HK-2 (cell line): ENCODE results near the gene NDE1.
"Not testable (repeated sequence)": the region's sequence is repeated elsewhere in the genome, so short reads cannot be mapped to it uniquely, and the experiment has no call there.

Experiments
- DNase-seq: peaks from one replicate; pipeline ENCODE4 v3.0.0-alpha.2; 2018; ENCODE audit not compliant: unreplicated experiment

Gene NDE1

DNA sequence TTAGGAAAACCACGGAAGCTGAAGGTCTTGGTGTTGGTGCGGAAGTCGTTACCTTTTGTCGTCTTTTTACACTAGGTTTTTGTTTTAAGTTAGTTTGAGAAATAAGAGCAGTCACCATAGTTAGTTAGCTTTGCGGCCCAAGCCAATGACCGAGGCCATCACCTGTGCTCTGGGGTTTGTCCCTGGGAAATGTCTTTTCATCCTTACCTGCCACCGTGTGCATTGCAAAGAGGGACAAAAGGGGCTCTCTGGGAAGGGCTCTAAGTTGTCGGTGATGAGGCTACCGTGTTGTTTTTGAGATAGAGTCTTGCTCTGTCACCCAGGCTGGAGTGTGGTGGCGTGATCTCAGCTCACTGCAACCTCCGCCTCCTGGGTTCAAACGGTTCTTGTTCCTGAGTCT, 49.8 kb downstream of the NDE1 start:
- DNase-seq = no peak

DNA sequence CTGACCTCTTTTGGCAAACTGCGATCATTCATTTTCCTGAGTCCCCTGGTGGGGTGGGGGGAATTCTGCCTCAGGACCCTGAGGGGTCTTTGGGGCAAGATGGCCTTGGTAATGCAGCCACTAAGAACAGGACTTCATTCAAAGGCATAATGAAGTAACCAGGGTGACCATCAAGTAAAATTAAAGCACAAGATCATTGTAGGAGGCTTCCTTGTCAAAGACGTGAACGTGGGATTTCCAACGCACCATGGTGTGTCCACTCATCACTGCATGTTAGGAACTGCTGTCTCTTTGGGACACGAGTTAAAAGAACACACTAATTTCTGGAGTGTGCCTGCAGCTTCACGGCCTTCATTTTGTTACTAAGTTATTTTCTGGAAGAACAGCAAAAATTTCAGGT, 51.3 kb downstream of the NDE1 start:
- no peak for DNase-seq

DNA sequence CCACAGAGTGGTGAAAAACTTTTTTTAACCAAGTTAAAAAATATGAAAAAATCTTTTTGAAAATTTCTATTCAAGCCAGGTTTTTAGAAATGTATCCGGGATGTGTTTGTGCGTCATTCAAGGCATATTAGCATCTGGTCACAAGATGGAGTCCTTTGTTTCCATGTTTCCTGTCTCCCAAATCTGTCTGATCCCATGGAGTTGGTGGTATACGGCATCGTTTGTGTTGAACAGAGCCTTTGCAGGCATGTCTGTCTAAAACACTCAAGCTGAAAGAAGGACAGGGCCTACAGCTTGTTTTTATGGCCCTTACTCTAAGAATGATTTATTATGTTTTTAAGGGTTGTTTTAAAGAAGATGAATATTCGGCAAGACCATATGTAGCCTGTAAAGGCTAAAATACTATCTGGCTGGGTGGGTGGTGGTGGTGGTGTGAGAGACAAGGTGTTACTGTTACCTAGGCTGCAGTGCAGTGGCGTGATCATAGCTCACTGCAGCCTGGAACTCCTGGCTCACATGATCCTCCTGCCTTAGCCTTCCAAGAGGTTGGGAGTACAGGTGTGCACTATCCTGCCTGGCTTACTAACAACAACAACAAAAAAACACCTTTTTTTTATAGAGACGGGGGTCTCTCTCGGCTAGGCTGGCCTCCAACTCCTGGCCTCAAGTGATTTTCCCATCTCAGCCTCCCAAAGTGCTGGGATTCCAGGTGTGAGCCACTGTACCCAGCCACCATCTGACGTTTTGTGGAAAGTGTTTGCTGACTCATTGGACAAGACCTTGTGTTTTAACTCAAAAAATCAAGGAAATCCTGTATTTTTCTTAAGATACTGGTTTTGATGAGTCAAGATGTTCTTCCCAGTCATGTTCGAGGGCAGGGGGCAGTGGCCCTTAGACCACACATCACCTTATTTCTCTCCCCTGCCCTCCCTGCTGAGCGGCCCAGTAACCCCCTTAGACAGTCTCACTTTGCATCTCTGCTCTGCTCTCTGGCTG, 52.2 kb downstream of the NDE1 start:
- peak; percentile 6 for DNase-seq

- DNase-seq = no peak
These were observed 53.1 kb downstream of the NDE1 start for GRCh38 chr16:15703029-15703736.

- DNase-seq = peak; percentile 38
These were observed 54.5 kb downstream of the NDE1 start for GRCh38 chr16:15704545-15704987.

GRCh38 chr16:15705064-15705565, 55.1 kb downstream of the NDE1 start:
- no peak for DNase-seq

- no peak for DNase-seq
These were observed 57.3 kb downstream of the NDE1 start for GRCh38 chr16:15707332-15707731.

DNA sequence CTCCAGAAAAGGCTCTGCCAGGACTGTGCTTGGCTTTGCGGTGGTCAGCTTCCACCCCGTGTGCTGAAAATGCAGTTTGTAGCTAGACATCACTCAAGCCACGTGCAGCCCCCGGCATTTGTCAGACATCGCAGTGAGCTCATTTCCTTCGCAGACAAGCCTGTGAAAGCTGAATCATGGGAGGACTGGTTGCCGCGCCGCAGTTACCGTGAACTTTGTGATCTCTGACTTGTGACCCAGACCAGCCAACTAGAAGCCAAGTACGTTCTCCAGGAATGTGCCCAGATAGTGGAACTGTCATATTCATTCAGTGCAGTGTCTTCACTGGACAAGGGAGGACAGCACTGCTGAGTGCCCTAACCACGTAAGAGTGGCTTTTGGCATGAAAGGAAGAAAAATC, 58.1 kb downstream of the NDE1 start:
- DNase-seq = no peak

DNA sequence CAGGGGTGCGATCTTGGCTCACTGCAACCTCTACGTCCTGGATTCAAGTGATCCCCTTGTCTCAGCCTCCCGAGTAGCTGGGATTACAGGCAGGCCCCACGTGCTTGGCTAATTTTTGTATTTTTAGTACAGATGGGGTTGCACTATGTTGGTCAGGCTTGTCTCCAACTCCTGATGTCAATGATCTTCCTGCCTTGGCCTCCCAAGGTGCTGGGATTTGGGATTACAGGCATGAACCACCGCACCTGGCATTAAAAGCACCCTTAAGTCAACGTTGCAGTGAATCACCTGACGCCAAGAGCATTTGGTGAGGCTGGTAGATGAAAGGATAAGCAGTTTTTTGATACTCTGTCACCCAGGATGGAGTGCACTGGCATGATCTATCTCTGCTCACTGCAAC, 59.0 kb downstream of the NDE1 start:
- no peak for DNase-seq

DNA sequence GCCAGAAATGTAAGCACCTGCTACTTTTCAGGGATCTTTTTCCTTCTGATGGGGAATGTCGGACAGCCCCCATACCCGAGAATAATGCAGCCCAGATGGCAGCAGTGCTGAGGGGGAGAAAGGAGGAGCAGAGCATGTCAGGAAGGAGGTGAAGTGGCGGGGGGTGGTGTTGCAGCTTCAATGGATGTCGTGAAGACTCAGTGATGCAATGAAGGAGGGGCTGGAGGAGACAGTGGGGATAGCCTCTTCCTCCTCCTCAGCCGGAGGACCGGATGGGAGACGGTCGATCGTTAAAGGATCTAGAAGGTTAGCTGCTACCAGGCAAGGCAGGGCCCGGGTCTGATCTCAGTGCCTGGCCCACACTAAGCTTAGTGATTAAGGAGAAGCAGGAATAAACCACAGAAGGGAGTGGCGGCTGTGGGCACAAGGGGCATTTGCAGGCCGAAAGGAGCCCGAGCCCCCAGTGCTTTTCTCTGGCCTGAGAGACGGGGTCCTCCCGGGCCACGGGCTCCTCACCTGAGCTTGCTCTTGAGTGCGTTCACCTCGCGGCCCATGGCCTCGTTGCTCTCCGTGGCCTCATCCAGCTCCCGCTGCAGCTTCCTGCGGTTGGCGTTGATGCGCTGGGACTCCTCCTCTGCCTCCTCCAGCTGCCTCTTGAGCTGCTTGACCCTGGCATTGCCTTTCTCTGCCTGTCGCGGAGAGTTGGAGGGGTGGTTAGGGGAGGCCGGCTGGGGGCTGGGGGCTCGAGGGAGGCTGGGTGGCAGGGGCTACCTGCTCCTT, 64.5 kb downstream of the NDE1 start:
- no peak for DNase-seq

GRCh38 chr16:15715221-15715620, 65.2 kb downstream of the NDE1 start:
- no peak for DNase-seq

GRCh38 chr16:15716694-15717447, 66.8 kb downstream of the NDE1 start:
- DNase-seq = no peak

DNA sequence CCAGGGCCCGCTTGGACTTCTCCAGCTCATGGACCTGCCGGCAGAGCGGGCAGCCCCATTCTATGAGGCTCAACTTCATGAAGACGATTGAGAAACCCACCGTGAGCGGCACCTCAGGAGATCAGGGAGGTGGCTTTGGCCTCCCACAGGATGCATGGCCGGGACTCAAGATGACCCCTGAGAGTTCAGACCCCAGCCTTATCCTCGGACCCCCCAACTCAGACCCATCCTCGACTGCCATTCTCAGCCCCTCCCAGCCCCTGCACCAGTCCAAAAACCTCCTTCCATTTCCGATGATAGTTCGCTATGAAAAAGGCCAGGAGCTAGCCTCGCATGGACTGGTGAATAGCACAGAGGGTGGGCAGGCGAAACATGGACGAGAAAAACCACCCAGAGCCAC, 71.0 kb downstream of the NDE1 start:
- no peak for DNase-seq

DNA sequence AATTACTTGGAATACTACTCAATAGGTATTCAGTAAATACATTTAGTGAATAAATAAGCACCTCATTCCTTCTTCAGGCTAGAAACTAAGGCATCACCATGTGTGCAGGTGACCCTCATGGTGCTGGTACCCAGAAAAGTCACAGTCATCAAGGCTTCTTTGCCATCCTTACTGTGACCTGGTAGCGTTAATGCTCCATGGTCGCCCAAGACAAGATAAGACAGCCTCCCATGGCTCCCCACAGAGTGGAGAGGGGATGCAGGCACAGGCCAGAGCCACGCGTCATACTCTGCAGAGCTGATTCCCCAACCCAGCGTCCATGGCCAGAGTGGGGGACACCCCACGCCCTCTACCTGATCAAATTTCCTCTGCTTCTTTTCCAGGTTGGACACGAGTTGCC, 73.8 kb downstream of the NDE1 start:
- DNase-seq = no peak

DNA sequence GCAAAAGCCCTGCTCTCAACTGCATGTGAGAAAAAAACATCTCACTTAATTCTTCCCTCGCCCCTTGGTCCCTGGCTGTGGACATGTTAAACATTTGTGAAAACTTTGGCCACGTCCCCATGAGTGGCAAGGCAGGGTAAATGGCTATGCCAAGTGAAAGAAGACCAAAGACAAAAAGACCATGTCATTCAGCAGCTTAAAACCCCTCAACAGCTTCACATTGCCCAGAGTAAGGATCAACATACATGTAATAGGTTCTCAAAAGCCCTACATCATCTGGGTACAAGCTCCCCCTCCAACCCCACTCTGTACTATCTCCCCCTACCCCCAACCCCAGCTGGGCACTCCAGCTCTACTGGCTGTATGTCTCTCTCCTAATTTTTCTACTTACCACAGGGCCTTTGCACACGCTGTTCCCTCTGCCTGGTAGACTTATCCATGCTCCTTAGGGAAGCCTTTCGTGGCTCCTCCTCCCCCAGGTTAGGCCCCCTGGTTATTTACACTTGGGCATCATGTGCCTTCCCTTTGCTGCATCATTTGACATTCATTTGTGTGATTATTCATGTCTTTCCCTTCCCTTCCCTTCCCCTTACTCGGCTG, 75.7 kb downstream of the NDE1 start:
- DNase-seq = no peak

DNA sequence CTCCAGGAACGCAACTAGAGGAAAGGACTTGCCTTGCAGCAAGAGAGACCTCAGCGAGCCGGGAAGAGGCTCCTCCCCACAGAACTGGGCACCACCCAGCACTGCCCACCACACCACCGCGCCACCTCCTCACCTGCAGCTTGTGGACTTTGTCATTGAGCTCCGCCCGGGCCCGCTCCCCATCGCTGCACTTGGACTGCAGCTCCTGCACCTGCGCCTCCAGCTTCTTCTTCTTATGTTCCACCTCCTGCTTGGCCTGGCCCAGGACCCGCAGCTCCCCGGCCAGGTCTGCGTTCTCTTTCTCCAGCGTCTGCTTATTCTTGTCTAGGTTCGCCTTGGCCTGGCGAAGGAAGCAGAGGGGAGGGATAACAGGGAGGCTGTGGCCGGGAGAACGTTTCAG, 76.7 kb downstream of the NDE1 start:
- no peak for DNase-seq

GRCh38 chr16:15727697-15728096, 77.7 kb downstream of the NDE1 start:
- DNase-seq = not testable (repeated sequence)

DNA sequence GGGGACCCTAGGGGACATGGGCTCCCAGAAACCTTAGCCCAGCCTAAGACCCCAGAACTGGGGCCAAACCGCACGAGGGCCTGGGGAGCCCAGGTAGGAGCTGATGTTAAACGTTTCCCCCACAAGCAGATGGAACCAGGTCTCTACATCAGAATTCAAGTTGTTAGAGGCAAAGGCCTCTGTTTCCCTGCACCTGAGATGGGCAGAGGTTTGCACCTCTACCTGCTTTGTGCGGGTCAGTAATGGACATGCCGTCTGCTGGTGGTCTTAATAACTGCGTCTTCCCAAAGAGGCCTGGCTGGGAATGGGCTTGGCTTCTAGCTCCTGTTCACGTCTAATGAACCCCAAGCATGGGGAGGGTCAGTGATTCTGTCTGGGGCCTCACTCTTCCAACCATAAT, 79.1 kb downstream of the NDE1 start:
- no peak for DNase-seq

DNA sequence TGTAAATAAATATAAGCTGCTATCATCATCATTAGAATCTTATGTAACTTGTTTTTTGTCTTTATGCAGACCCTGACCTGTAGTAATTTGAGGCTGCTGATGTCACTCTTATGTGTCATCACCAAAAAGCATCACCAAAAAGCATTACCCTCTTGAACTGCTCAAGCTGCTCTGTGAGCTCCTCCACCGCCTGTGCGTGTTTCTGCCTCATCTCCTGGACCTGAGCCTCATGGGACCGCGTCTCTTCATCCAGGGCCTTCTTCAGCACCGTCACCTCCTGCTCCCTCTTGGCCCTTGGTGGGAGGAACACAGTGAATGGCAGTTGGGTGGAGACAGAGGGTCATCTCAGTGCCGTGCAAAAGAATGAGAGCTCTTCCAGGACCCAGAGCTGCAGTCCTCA, 82.4 kb downstream of the NDE1 start:
- no peak for DNase-seq

DNA sequence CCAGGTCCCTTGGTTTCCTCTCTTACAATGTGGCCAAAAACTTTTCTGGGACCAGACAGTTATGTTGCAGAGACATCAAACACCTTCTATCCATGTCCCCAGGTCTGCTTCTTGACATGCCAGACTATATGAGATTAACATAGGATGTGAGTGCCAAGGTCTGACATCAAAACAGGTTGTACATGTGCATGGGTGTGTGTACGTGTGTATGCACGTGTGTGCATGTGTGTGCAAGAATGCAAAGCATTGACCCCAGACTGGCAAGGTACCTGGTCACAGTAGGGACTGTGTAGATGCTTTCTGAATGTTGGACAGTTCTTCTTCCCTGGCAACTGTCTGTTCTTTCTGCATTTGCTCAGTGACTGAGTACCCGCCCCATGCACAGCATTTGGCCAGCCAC, 85.6 kb downstream of the NDE1 start:
- no peak for DNase-seq

DNA sequence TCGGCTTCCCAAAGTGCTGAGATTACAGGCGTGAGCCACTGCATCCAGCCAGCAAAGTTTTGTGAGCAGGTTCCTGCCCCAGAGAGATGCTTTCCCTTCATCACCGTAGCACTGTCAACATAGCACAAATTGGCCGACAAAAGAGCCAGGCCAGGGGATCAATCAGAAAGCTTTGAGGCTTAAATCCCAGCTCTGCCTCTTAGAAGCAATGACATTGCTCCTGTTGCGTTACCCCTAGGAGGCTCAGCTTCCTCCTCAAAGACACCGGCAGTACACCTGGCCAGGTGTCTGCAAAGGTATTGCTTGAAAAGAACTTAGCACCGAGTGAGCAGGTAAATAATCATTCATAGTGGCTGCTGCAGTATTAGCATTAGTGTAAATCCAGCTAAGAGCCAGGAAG, 86.5 kb downstream of the NDE1 start:
- no peak for DNase-seq
